ENCODE results near the gene SLC35D1.

SLC35D1 gene

GRCh38 chr1:67031859-67032247, 22.1 kb downstream of the SLC35D1 start:
- no peak for TF ChIP-seq CTCF (IDR thresholded peaks at IDR 0.05; ENCODE audit: insufficient read depth, low read depth, low read length, missing control alignments)
- H3K4me3 ChIP-seq (ENCODE audit: low read length) = no peak overlapping the region
- DNase-seq (ENCODE audit: low read depth) = no peak

- no peak overlapping the region for H3K4me3 ChIP-seq (ENCODE audit: low read length)
- no peak for TF ChIP-seq CTCF (IDR thresholded peaks at IDR 0.05; ENCODE audit: insufficient read depth, low read depth, low read length, missing control alignments)
- no peak for DNase-seq (ENCODE audit: low read depth)
Measured at GRCh38 chr1:67031121-67031858, 22.7 kb downstream of the SLC35D1 start.

GRCh38 chr1:67029472-67029871, 24.5 kb downstream of the SLC35D1 start:
- DNase-seq (ENCODE audit: low read depth) = no peak
- no peak overlapping the region for H3K4me3 ChIP-seq (ENCODE audit: low read length)
- no peak for TF ChIP-seq CTCF (IDR thresholded peaks at IDR 0.05; ENCODE audit: insufficient read depth, low read depth, low read length, missing control alignments)

- TF ChIP-seq CTCF (IDR thresholded peaks at IDR 0.05; ENCODE audit: insufficient read depth, low read depth, low read length, missing control alignments) = no peak
- H3K4me3 ChIP-seq (ENCODE audit: low read length) = no peak overlapping the region
- no peak for DNase-seq (ENCODE audit: low read depth)
Measured at GRCh38 chr1:67020765-67021164, 33.2 kb downstream of the SLC35D1 start.

GRCh38 chr1:67020304-67020703, 33.6 kb downstream of the SLC35D1 start:
- H3K4me3 ChIP-seq (ENCODE audit: low read length) = no peak overlapping the region
- no peak for DNase-seq (ENCODE audit: low read depth)
- no peak for TF ChIP-seq CTCF (IDR thresholded peaks at IDR 0.05; ENCODE audit: insufficient read depth, low read depth, low read length, missing control alignments)

- no peak for TF ChIP-seq CTCF (IDR thresholded peaks at IDR 0.05; ENCODE audit: insufficient read depth, low read depth, low read length, missing control alignments)
- DNase-seq (ENCODE audit: low read depth) = peak; percentile 38
- no peak overlapping the region for H3K4me3 ChIP-seq (ENCODE audit: low read length)
Measured at GRCh38 chr1:67019600-67020136, 34.3 kb downstream of the SLC35D1 start.

GRCh38 chr1:67019121-67019520, 34.8 kb downstream of the SLC35D1 start:
- no peak overlapping the region for H3K4me3 ChIP-seq (ENCODE audit: low read length)
- no peak for TF ChIP-seq CTCF (IDR thresholded peaks at IDR 0.05; ENCODE audit: insufficient read depth, low read depth, low read length, missing control alignments)
- DNase-seq (ENCODE audit: low read depth) = no peak
